Measurements from ENCODE around the gene GET4.
"Not testable (repeated sequence)": the region's sequence is repeated elsewhere in the genome, so short reads cannot be mapped to it uniquely, and the experiment has no call there.

Gene GET4

GRCh38 chr7:918441-919113 is 42.2 kb downstream of the GET4 start:
- Histone ChIP-seq H3K4me1 (ENCODE audit: control insufficient read depth, insufficient read depth, low read length, poor library complexity, severe bottlenecking) (peaks cover 12% of the 10 kb centered on the region), H3K9me3 (ENCODE audit: control insufficient read depth, low read length) (no peaks in the 10 kb centered on the region), H3K27ac (ENCODE audit: low read depth, low read length, severe bottlenecking) (no peak overlapping the region), H3K4me3 (ENCODE audit: extremely low read depth, insufficient read depth, low read length, poor library complexity, severe bottlenecking) (no peak overlapping the region), H3K36me3 (ENCODE audit: control insufficient read depth, insufficient read depth, low read length) (no peaks in the 10 kb centered on the region)
- 88 to 94% methylated on average over 12 to 21 of the region's 21 CpGs for WGBS, 2 experiments (ENCODE audit: insufficient coverage in 2 of 2)

GRCh38 chr7:919114-919442 is 42.7 kb downstream of the GET4 start:
- H3K36me3 ChIP-seq (ENCODE audit: control insufficient read depth, insufficient read depth, low read length) = no peaks in the 10 kb centered on the region
- H3K9me3 ChIP-seq (ENCODE audit: control insufficient read depth, low read length) = no peaks in the 10 kb centered on the region
- WGBS, 2 experiments (ENCODE audit: insufficient coverage in 2 of 2) = 88 to 90% methylated on average over 7 to 11 of the region's 13 CpGs
- no peak overlapping the region for H3K27ac ChIP-seq (ENCODE audit: low read depth, low read length, severe bottlenecking)
- H3K4me3 ChIP-seq (ENCODE audit: extremely low read depth, insufficient read depth, low read length, poor library complexity, severe bottlenecking) = no peak overlapping the region
- peaks cover 12% of the 10 kb centered on the region for H3K4me1 ChIP-seq (ENCODE audit: control insufficient read depth, insufficient read depth, low read length, poor library complexity, severe bottlenecking)

GRCh38 chr7:919924-920341 is 43.6 kb downstream of the GET4 start:
- no peaks in the 10 kb centered on the region for H3K9me3 ChIP-seq (ENCODE audit: control insufficient read depth, low read length)
- WGBS, 2 experiments (ENCODE audit: insufficient coverage in 2 of 2) = 95 to 97% methylated on average over 17 to 26 of the region's 26 CpGs
- peaks cover 18% of the 10 kb centered on the region for H3K4me1 ChIP-seq (ENCODE audit: control insufficient read depth, insufficient read depth, low read length, poor library complexity, severe bottlenecking)
- H3K36me3 ChIP-seq (ENCODE audit: control insufficient read depth, insufficient read depth, low read length) = no peaks in the 10 kb centered on the region
- no peak overlapping the region for H3K4me3 ChIP-seq (ENCODE audit: extremely low read depth, insufficient read depth, low read length, poor library complexity, severe bottlenecking)
- H3K27ac ChIP-seq (ENCODE audit: low read depth, low read length, severe bottlenecking) = no peak overlapping the region

- H3K9me3 ChIP-seq (ENCODE audit: control insufficient read depth, low read length) = no peaks in the 10 kb centered on the region
- WGBS, 2 experiments (ENCODE audit: insufficient coverage in 2 of 2) = 89% methylated on average over 22 to 38 of the region's 40 CpGs
- H3K36me3 ChIP-seq (ENCODE audit: control insufficient read depth, insufficient read depth, low read length) = no peaks in the 10 kb centered on the region
- peaks cover 18% of the 10 kb centered on the region for H3K4me1 ChIP-seq (ENCODE audit: control insufficient read depth, insufficient read depth, low read length, poor library complexity, severe bottlenecking)
- no peak overlapping the region for H3K4me3 ChIP-seq (ENCODE audit: extremely low read depth, insufficient read depth, low read length, poor library complexity, severe bottlenecking)
- no peak overlapping the region for H3K27ac ChIP-seq (ENCODE audit: low read depth, low read length, severe bottlenecking)
Observed at GRCh38 chr7:920351-921070, 44.2 kb downstream of the GET4 start.

- H3K9me3 ChIP-seq (ENCODE audit: control insufficient read depth, low read length) = no peaks in the 10 kb centered on the region
- H3K36me3 ChIP-seq (ENCODE audit: control insufficient read depth, insufficient read depth, low read length) = no peaks in the 10 kb centered on the region
- peaks cover 20% of the 10 kb centered on the region for H3K4me1 ChIP-seq (ENCODE audit: control insufficient read depth, insufficient read depth, low read length, poor library complexity, severe bottlenecking)
- 95% methylated on average over 13 to 14 of the region's 15 CpGs for whole genome bisulfite sequencing, 2 experiments (ENCODE audit: insufficient coverage in 2 of 2)
- H3K4me3 ChIP-seq (ENCODE audit: extremely low read depth, insufficient read depth, low read length, poor library complexity, severe bottlenecking) = no peak overlapping the region
- H3K27ac ChIP-seq (ENCODE audit: low read depth, low read length, severe bottlenecking) = no peak overlapping the region
Observed at GRCh38 chr7:921071-921461, 44.7 kb downstream of the GET4 start.

GRCh38 chr7:921581-922333 is 45.4 kb downstream of the GET4 start:
- Histone ChIP-seq H3K4me1 (ENCODE audit: control insufficient read depth, insufficient read depth, low read length, poor library complexity, severe bottlenecking) (peaks cover 20% of the 10 kb centered on the region), H3K4me3 (ENCODE audit: extremely low read depth, insufficient read depth, low read length, poor library complexity, severe bottlenecking) (no peak overlapping the region), H3K9me3 (ENCODE audit: control insufficient read depth, low read length) (no peaks in the 10 kb centered on the region), H3K36me3 (ENCODE audit: control insufficient read depth, insufficient read depth, low read length) (no peaks in the 10 kb centered on the region), H3K27ac (ENCODE audit: low read depth, low read length, severe bottlenecking) (no peak overlapping the region)
- 93 to 94% methylated on average over 30 to 31 of the region's 36 CpGs for whole genome bisulfite sequencing, 2 experiments (ENCODE audit: insufficient coverage in 2 of 2)

- no peaks in the 10 kb centered on the region for H3K9me3 ChIP-seq (ENCODE audit: control insufficient read depth, low read length)
- H3K27ac ChIP-seq (ENCODE audit: low read depth, low read length, severe bottlenecking) = no peak overlapping the region
- 84 to 85% methylated on average over 19 to 20 of the region's 29 CpGs for WGBS, 2 experiments (ENCODE audit: insufficient coverage in 2 of 2)
- H3K4me3 ChIP-seq (ENCODE audit: extremely low read depth, insufficient read depth, low read length, poor library complexity, severe bottlenecking) = no peak overlapping the region
- H3K4me1 ChIP-seq (ENCODE audit: control insufficient read depth, insufficient read depth, low read length, poor library complexity, severe bottlenecking) = peaks cover 20% of the 10 kb centered on the region
- H3K36me3 ChIP-seq (ENCODE audit: control insufficient read depth, insufficient read depth, low read length) = no peaks in the 10 kb centered on the region
Observed at GRCh38 chr7:922334-923107, 46.2 kb downstream of the GET4 start.

GRCh38 chr7:923108-924041 is 47.0 kb downstream of the GET4 start:
- H3K9me3 ChIP-seq (ENCODE audit: control insufficient read depth, low read length) = no peaks in the 10 kb centered on the region
- H3K4me3 ChIP-seq (ENCODE audit: extremely low read depth, insufficient read depth, low read length, poor library complexity, severe bottlenecking) = no peak overlapping the region
- no peaks in the 10 kb centered on the region for H3K36me3 ChIP-seq (ENCODE audit: control insufficient read depth, insufficient read depth, low read length)
- WGBS, 2 experiments (ENCODE audit: insufficient coverage in 2 of 2) = 69 to 79% methylated on average over 25 to 33 of the region's 40 CpGs
- no peak overlapping the region for H3K27ac ChIP-seq (ENCODE audit: low read depth, low read length, severe bottlenecking)
- H3K4me1 ChIP-seq (ENCODE audit: control insufficient read depth, insufficient read depth, low read length, poor library complexity, severe bottlenecking) = peaks cover 20% of the 10 kb centered on the region

- WGBS, 2 experiments (ENCODE audit: insufficient coverage in 2 of 2) = no CpG with 5 or more reads among the region's 25 CpGs
- H3K4me3 ChIP-seq (ENCODE audit: extremely low read depth, insufficient read depth, low read length, poor library complexity, severe bottlenecking); H3K36me3 ChIP-seq (ENCODE audit: control insufficient read depth, insufficient read depth, low read length); H3K27ac ChIP-seq (ENCODE audit: low read depth, low read length, severe bottlenecking); H3K9me3 ChIP-seq (ENCODE audit: control insufficient read depth, low read length): not testable (repeated sequence)
- peaks cover 20% of the 10 kb centered on the region for H3K4me1 ChIP-seq (ENCODE audit: control insufficient read depth, insufficient read depth, low read length, poor library complexity, severe bottlenecking)
Observed at GRCh38 chr7:924042-924441, 47.7 kb downstream of the GET4 start.

Measured in mesodermal cell (in vitro differentiated cells).